Measurements from ENCODE around the gene BAHD1. TPM values are rescaled to one million over a fixed set of nuclear protein-coding genes. Genes with fewer than 3 reads are reported as not detected.
A peak's percentile ranks its signal among the peaks of the same experiment; 100 is the strongest.
"Not testable (repeated sequence)": the region's sequence is repeated elsewhere in the genome, so short reads cannot be mapped to it uniquely, and the experiment has no call there.

The BAHD1 gene
- total RNA-seq, 1 experiment from 2014 or later, result 5.0 TPM

DNA sequence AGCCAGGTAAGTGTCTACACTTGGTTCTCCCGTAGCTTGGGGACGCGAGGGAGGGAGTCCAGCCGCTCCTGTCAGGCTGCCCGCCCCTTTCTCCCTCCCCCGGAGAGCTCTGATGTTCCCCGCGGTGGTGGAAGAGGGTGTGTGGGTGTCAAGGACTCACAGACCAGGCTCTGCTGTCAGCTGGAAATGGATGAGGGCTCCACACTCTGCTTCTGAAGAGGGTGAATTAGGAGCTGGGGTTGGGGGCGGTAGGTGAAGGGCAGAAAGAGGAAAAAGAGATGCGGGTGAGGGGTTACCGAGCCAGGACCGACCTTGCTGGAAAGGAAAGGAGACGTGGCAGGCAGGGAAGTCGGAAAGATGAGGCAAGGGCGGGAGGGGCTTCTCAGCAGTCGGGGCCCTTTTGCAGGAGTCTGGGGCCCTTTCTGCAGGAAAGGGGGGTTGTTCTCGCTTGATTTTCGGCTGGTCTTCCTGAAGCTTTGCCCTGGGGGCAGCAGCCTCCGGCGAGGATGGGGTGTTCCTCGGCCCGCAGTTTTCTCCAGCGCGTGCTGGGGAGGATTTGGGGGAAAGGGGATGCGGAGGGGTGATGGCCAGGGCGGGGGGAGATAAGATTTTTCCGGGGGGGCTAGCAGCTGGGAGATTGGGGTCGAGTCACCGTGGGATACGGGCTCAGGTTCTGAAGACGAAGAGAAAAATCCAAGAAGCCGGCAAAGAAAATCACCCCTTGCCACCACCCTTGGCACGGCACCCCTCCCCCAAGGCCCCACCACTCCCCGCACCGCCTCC is 602 bp upstream of the BAHD1 start:
- peak; percentile 16 for DNase-seq (ENCODE audit: low read depth)
- in situ Hi-C loops (cut with HindIII; ENCODE audit: low pct_unique_long_range_greater_than_20kb, low sequenced_read_pairs), result no loop called here

DNA sequence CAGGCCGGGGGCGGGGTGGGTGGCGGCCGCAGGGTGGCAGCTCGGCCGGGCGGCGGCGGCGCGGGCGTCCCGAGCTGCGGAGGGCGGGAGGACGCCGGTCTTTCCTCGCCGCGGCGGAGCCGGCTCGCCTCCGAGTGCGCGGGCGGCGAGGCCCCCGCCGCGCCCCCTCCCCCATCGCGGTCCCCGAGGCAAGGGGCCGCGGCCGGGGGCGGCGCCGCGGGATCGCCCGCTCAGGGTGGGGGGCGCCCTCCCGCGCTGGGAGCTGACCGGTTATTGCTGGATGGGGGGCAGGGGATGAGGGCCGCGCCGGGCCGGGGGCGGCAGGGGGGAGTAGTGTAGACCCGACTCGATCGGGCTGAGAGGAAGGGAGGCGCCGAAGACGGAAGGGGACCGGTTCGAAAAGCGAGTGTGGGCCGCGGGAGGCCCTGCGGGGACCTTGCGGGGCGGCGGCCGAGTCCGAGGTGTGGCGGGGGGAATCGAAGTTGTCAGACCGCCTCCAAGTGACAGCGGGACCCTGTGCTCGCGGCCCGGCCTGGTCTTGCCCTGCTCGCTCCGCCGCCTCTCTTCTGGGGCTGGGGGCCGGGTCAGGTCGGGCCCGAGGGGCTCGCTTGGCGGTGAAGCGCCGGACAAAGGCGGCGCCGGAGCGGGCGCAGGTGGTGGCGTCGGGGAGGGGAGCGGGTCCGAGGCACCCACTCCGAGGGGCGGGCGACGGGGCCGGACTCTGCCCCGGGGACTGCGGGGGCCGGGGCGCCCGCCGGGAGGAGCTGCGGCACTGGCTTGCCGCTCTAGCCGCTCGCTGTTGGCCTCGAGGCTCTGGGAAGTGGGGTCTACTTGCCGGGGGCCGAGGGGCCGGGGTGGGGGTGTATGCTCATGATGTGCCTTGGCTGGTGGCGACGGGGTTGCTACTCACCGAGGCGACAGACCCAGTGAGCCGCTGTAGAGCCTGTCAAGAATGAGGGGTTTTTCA is 1.1 kb downstream of the BAHD1 start:
- DNase-seq (ENCODE audit: low read depth), result no peak
- in situ Hi-C loops (cut with HindIII; ENCODE audit: low pct_unique_long_range_greater_than_20kb, low sequenced_read_pairs), result no loop called here

DNA sequence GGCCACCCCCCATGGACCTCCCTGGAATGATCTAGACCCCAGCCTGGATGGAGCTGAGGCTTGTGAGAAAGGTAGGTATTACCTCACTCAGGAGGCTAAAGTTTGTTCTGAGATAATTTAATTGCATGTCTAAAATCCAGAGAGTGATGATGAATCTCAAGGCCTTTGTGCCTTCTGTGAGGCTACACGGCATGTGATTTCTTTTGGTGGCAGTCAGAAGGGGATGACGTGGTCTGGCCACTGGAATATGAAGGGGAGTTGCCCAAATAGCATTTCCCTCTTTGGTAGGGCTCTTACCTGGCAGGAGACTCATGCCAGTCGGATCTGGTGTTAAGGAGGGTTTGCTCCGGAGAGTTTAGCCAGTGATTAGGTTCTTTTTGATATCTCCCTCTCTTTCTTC is 2.5 kb downstream of the BAHD1 start:
- no peak for DNase-seq (ENCODE audit: low read depth)
- in situ Hi-C loops (cut with HindIII; ENCODE audit: low pct_unique_long_range_greater_than_20kb, low sequenced_read_pairs), result no loop called here

DNA sequence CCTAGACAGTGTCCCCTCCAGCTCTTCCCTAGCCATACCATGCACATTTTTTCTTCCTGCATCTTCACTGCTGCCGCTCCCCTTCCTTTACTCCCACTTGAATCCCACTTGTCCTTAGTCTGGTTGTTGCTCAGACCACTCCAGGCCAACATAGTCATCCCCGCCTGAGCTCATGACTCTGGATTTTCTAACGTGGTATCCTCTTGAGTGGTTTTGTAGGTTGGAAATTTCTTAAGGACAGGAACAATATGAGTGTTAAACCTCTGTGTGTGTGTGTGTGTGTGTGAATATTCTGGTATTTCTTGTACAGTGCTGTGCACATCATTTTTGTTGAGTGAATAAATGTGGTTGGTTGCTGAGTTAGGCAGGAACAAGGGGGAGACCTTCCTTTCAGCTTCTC is 3.1 kb downstream of the BAHD1 start:
- in situ Hi-C loops (cut with HindIII; ENCODE audit: low pct_unique_long_range_greater_than_20kb, low sequenced_read_pairs), result no loop called here
- no peak for DNase-seq (ENCODE audit: low read depth)

DNA sequence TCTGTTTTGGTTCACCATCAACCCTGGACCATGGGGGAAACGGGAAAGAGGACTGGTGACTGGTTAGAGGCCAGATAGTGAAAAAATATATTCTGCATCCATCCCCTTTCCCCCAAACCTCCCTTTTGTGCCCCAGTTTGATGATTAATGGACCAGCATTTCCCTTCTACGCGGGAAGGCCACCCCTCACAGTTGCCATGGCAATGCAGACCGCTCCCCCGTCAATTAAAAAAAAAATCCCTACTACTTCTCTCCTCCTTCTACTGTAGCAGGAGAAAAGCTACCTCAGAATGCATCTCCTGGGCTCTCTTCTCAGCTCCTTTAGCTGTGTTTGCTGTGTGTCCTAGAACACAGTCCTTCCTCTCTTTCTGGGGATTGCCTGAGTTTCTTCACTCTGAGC is 4.0 kb downstream of the BAHD1 start:
- in situ Hi-C loops (cut with HindIII; ENCODE audit: low pct_unique_long_range_greater_than_20kb, low sequenced_read_pairs), result no loop called here

DNA sequence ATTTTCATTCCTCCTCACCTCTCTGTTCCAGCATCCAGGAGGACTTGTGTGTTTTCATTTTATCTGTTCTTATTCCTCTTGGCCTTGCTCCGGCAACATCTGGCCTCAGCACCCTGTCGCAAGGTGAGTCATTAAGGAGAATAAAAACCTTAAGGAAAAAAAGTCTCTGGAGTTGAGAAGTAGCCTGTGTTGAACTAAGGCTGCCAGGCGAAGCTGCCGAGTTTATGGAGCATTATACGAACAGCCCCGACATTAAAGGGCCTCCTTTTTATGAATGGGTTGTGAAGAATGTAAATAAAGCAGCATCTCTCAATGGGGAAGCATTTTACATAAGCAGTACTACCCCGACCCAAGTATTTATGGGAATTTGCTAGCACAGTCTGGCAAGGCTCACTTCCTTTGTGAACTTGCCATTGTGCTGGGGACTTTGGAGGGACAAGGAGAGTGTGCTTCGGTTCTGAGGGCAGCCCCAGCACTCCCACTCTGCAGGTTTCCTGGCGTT is 4.7 kb downstream of the BAHD1 start:
- DNase-seq (ENCODE audit: low read depth), result no peak
- in situ Hi-C loops (cut with HindIII; ENCODE audit: low pct_unique_long_range_greater_than_20kb, low sequenced_read_pairs), result no loop called here

More for the DNA sequence above, 4.0 kb downstream of the BAHD1 start:
- DNase-seq (ENCODE audit: low read depth), result no peak

DNA sequence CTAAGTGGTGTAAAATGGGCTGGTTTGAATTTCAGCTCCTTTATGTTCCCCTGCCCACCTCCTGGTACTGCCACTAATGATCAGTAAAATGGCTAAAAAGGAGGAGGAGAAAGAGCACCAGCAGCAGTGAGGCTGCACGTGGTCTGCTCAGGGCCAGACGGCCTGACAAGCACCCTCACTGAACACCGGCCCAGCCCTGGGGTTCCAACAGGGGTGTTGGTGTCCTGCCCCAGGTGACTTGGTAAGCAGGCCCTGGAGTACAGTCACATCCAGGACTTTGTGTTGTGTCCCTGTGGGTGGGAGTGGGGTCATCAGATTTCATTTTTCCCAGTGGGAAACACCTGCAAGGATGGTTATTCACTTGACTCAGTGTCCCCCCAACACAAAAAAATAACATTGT is 5.4 kb downstream of the BAHD1 start:
- DNase-seq (ENCODE audit: low read depth), result no peak
- in situ Hi-C loops (cut with HindIII; ENCODE audit: low pct_unique_long_range_greater_than_20kb, low sequenced_read_pairs), result no loop called here

DNA sequence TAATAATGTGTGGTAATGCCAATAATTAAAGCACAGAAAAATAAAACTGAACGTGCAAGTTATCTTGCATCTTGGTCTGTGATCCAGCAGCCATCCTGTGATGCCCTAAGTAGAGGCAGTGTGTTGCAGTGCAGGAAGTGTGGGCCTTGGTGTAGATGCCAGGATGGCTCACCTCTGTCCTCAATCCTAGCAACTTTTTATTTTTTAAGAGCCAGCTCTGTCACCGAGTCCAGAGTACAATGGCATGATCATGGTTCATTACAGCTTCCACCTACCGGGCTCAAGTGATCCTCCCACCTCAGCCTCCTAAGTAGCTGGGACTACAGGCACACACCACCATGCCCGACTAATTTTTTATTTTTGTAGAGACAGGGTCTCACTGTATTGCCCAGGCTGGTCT is 7.6 kb downstream of the BAHD1 start:
- in situ Hi-C loops (cut with HindIII; ENCODE audit: low pct_unique_long_range_greater_than_20kb, low sequenced_read_pairs), result no loop called here
- DNase-seq (ENCODE audit: low read depth), result no peak

DNA sequence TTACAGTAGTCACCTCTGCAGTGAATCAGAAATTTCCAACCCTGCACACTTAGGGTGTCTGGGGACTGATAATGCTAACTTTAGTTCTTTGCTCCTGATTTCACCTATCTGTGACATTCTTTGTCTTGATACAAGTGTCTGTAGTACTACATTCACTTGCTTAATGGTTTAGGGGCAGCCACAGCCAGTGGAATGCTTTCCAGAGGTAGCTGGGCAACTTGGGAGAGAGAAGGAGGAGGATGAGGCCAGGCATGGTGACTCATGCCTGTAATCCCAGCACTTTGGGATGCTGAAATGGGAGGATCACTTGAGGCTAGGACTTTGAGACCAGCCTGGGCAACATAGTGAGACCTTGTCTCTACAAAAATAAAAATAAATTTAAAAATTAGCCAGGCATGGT is 8.5 kb downstream of the BAHD1 start:
- in situ Hi-C loops (cut with HindIII; ENCODE audit: low pct_unique_long_range_greater_than_20kb, low sequenced_read_pairs), result no loop called here
- no peak for DNase-seq (ENCODE audit: low read depth)

DNA sequence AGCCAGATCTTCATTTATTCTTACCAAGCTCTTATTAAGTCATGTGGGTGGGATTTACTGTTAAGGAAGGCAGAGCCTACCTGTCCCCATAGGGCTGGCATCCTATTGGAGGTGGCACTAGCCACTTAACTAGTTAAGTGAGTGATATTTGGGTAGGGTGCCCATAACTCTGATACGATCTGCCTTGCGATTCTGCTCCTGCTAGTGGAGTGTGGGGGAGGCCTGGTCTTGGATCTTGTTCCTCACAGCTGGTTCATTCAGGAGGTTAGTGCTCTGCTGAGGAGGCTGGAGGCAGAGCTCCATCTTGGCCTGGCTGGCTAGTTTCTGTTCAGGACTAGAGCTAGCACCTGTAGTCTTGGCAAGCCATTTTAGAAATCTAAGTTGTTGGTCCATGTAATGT is 9.3 kb downstream of the BAHD1 start:
- in situ Hi-C loops (cut with HindIII; ENCODE audit: low pct_unique_long_range_greater_than_20kb, low sequenced_read_pairs), result no loop called here
- no peak for DNase-seq (ENCODE audit: low read depth)

DNA sequence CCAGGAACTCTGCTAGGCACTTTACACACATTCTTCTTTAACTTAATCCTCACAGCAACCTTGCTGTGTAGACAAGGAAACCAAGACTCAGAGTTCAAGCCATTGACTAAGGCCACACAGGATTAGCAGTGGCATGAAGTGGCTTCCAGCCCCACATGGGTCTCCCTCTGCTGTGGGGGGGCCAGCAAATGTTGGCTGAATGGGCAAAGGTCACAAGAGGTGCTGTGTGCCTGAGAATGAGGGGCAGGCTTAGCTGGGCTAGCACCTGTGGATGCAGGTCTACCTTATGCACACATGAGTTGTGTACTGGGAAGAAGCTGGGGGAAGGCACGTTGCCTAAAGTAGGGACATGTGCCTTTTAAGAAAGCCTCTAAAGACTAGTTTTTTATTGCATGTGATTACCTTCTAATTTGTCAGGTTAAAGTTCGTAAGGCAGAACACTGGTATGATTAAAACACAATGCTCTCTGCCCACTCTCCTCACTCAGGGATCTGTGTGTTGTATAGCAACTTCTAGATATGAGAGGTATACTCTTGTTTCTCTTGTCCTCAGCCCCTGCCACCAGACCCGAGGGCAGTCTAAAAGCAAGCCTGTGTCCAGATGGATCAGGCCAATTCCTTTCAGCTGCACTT is 10.9 kb downstream of the BAHD1 start:
- in situ Hi-C loops (cut with HindIII; ENCODE audit: low pct_unique_long_range_greater_than_20kb, low sequenced_read_pairs), result no loop called here
- DNase-seq (ENCODE audit: low read depth), result no peak

DNA sequence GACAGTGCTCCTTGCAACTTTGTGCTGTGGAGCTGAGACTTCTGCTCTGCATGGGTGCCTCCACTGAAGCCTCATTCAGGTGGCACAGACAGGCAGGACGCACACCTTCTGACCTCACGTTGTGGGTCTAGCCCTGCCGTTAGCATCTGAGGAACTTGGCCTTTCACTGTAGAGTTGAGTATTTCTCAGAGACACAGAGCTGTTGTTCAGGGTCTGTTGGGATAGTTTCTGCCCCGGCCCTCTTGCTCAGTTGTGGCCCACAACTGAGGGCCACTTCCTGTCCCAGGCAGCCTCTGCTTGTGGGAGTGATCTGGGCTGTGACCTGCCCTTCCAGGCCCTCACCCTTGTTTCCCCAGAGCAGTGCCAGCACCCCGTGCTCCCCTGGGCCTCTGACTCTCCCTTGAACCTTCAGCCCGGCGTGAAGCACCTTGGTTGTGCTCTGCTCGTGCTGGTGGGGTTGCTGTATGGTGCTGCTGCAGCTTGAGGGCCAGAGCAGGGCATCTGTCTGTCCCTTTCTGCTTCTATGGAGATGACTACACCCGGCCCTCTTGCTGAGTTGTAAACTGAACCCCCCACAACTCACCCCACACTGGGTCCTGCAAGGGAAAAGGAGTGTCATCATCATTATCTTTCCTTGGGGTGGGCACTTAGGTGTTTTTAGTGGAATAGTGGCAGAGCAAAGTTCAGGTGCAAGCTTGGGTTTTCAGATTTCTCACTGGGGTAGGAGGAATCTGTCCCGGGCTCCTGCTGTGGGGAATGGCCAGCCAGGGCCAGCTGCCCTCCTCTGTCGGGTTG is 11.7 kb downstream of the BAHD1 start:
- in situ Hi-C loops (cut with HindIII; ENCODE audit: low pct_unique_long_range_greater_than_20kb, low sequenced_read_pairs), result no loop called here
- DNase-seq (ENCODE audit: low read depth), result no peak

DNA sequence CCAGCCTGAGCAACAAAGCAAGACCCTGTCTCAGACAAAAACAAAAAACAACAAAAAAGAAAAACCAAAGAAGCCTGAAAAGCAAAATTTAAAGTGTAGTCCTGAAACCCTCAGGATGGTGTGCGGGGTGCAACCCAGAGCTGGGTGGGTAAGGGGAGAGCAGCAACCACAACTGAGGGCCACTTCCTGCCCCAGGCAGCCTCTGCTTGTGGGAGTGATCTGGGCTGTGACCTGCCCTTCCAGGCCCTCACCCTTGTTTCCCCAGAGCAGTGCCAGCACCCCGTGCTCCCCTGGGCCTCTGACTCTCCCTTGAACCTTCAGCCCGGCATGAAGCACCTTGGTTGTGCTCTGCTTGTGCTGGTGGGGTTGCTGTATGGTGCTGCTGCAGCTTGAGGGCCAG is 13.2 kb downstream of the BAHD1 start:
- DNase-seq (ENCODE audit: low read depth); in situ Hi-C loops (cut with HindIII; ENCODE audit: low pct_unique_long_range_greater_than_20kb, low sequenced_read_pairs): not testable (repeated sequence)

DNA sequence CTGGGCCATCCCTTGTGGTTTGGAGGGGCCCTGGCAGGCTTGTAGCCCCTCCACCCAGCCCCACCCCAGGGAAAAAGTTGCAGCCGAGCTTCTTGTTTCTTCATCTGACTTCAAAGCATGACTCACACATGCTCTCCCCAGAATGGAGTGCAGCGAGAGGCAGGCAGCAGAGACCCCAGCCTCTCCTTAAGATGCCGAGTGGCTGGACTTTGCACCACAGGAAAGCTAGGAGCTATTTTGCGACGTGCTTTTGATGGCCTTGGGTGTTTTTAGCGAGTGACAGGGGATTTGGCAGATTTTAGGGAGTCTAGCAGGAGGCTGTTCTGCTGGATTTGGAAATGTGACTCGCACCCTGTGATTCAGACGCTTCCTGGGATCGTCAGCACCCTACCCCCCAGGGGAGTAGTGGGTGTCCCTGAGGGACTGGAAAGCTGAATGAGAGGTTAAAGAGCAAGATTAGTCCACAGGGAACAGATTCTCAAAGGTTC is 14.2 kb downstream of the BAHD1 start:
- no peak for DNase-seq (ENCODE audit: low read depth)
- in situ Hi-C loops (cut with HindIII; ENCODE audit: low pct_unique_long_range_greater_than_20kb, low sequenced_read_pairs), result no loop called here

DNA sequence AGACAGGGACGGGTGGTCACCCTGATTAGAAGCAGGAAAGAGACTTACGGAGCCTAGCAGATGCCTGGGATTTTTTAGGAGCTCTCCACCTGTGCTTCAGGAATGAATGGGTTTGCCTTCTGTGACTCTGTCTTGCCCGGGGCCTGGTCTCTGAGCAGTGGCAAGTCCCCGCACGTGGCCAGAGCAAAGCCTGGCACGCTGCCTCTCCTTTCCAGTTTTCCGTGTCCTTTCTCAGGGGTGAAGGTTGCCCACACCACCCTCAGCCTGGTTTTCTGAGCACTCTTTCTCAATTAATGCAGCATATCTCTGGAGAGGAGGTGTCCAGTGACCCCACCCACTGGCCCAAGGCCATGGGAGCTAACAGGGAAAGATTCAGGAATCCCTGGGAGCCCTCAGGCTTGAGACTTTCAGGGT is 15.6 kb downstream of the BAHD1 start:
- DNase-seq (ENCODE audit: low read depth), result no peak
- in situ Hi-C loops (cut with HindIII; ENCODE audit: low pct_unique_long_range_greater_than_20kb, low sequenced_read_pairs), result no loop called here

DNA sequence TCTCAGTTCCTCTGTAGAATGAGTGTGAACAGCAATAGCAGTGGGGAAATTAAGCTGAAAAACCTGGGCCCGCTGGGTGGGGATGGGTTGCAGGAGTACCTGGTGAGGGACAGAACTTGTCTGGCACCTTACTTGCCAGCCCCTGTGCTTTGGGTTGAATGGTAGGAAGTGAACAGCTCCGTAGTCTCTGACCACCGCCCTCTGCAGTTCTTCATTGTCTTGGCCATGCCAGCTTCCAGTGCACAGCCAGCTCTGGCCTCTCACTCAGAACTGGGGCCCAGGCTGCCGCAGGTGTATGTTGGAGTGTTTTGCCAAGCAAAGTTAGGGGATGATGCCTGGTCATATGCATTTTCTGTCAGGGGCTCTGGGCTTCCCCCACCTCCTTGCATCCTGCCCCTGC is 16.0 kb downstream of the BAHD1 start:
- no peak for DNase-seq (ENCODE audit: low read depth)
- in situ Hi-C loops (cut with HindIII; ENCODE audit: low pct_unique_long_range_greater_than_20kb, low sequenced_read_pairs), result no loop called here

DNA sequence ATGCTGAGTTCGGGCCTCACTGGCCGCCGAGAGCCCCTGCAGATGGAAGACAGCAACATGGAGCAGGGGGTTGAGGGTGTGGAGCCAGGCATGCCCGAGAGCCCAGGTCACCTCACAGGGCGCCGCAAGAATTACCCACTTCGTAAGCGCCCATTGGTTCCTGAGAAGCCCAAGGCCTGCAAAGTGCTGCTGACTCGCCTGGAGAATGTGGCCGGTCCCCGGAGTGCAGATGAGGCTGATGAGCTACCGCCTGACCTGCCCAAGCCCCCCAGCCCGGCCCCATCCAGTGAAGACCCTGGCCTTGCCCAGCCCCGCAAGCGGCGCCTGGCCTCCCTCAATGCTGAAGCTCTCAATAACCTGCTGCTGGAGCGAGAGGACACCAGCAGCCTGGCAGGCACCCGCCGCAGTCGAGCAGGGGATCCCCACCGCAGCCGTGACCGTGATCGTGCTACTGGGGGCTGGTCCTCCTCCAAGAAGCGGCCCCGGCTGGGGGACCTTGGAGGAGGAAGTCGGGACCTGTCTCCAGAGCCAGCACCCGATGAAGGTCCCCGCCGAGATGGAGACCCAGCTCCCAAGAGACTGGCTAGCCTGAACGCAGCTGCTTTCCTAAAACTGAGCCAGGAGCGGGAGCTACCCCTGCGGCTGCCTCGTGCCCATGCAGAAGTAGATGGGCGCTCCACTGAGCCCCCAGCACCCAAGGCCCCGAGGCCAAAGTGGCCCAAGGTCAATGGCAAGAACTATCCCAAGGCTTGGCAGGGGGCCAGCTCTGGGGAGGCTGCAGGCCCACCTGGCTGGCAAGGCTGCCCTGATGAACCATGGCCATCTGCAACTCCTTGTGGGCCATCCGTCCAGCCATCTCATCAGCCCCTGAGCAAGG is 18.0 kb downstream of the BAHD1 start:
- DNase-seq (ENCODE audit: low read depth), result no peak
- in situ Hi-C loops (cut with HindIII; ENCODE audit: low pct_unique_long_range_greater_than_20kb, low sequenced_read_pairs), result no loop called here

All from Caki2 (cell line).